Measurements from ENCODE around the gene CD209. TPM values are rescaled to one million over a fixed set of nuclear protein-coding genes. Genes with fewer than 3 reads are reported as not detected.

The CD209 gene
- total and polyA plus RNA-seq, 9 of the 15 experiments (the other 6 are each of a cell fraction or from before 2014, with no cell fraction given): 0.01 TPM; not detected in 8

DNA sequence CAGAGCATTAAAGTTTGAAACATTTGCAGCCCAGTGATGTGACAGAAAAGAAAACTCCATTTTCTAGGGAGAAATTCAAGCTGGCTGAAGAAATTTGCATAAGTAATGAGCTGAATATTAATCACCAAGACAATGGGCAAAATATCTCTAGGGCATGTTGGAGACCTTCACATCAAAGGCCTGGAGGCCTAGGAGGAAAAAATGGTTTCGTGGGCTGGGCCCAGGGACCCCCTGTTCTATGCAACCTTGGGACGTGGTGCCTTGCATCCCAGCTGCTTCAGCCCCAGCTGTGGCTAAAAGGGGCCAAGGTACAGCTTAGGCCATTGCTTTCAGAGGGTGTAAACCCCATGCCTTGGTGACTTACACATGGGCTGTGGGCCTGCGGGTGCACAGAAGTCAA is 10.0 kb upstream of the CD209 start:
- H3K9me1 ChIP-seq (ENCODE audit: control insufficient read depth, insufficient read depth, low read length): no peaks in the 10 kb centered on the region
- no peaks in the 10 kb centered on the region for H3K27me3 ChIP-seq (ENCODE audit: control insufficient read depth in 2 of 2, insufficient read depth in 2 of 2, low read length in 2 of 2)
- no peak overlapping the region for H3K4me3 ChIP-seq
- intact Hi-C loops (cut with micrococcal nuclease) (no loop called here), in situ Hi-C loops (cut with MboI) (no loop called here)
- H4K20me1 ChIP-seq (replicated peaks; ENCODE audit: control insufficient read depth, insufficient read depth, low read length): no peaks in the 10 kb centered on the region
- H3K9ac ChIP-seq (ENCODE audit: insufficient read depth in 1 of 2, low read depth in 2 of 2, low read length in 2 of 2): no peak overlapping the region
- WGBS (ENCODE audit: insufficient coverage, low coverage, missing lambda C conversion rate): 6% methylated on average over 2 of the region's 3 CpGs
- peaks cover 10% of the 10 kb centered on the region for H3K9me3 ChIP-seq (replicated peaks; ENCODE audit: control insufficient read depth, insufficient read depth, low read depth, low read length)
- DNase-seq (ENCODE audit: extremely low read depth in 1 of 4, low spot score in 3 of 4) (no peak), FAIRE-seq (no peak), ATAC-seq (no peak)
- CTCF ChIA-PET (ENCODE audit: low intra/inter-chr PET ratio): no interaction called here
- H2AFZ ChIP-seq (ENCODE audit: low read depth, low read length): no peak overlapping the region
- H3K4me2 ChIP-seq (ENCODE audit: insufficient read depth, low read length): no peak overlapping the region
- peak; percentile 22; the same call in 1 of the 2 replicates for TF ChIP-seq ZBTB7A (IDR thresholded peaks at IDR 0.05; ENCODE audit: borderline replicate concordance, control insufficient read depth, low read depth, low read length)
- TF ChIP-seq ZFP36 (IDR thresholded peaks at IDR 0.05; ENCODE audit: low read depth, low read length, partially characterized antibody): peak; percentile 78
- TF ChIP-seq, protein P1, sequence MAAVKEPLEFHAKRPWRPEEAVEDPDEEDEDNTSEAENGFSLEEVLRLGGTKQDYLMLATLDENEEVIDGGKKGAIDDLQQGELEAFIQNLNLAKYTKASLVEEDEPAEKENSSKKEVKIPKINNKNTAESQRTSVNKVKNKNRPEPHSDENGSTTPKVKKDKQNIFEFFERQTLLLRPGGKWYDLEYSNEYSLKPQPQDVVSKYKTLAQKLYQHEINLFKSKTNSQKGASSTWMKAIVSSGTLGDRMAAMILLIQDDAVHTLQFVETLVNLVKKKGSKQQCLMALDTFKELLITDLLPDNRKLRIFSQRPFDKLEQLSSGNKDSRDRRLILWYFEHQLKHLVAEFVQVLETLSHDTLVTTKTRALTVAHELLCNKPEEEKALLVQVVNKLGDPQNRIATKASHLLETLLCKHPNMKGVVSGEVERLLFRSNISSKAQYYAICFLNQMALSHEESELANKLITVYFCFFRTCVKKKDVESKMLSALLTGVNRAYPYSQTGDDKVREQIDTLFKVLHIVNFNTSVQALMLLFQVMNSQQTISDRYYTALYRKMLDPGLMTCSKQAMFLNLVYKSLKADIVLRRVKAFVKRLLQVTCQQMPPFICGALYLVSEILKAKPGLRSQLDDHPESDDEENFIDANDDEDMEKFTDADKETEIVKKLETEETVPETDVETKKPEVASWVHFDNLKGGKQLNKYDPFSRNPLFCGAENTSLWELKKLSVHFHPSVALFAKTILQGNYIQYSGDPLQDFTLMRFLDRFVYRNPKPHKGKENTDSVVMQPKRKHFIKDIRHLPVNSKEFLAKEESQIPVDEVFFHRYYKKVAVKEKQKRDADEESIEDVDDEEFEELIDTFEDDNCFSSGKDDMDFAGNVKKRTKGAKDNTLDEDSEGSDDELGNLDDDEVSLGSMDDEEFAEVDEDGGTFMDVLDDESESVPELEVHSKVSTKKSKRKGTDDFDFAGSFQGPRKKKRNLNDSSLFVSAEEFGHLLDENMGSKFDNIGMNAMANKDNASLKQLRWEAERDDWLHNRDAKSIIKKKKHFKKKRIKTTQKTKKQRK (IDR thresholded peaks at IDR 0.05; ENCODE audit: borderline replicate concordance, low read depth, low read length): peak; percentile 54; the same call in 1 of the 2 replicates
- TF ChIP-seq IRF2 (CRISPR knock-in tag; IDR thresholded peaks at IDR 0.05): no peak
- no peaks in the 10 kb centered on the region for H3K4me1 ChIP-seq (replicated peaks in 1 of 2; ENCODE audit: control insufficient read depth in 2 of 2, insufficient read depth in 2 of 2, low read length in 2 of 2)
- no peaks in the 10 kb centered on the region for H3K79me2 ChIP-seq (ENCODE audit: control insufficient read depth, insufficient read depth, low read length)
- no peaks in the 10 kb centered on the region for H3K36me3 ChIP-seq (ENCODE audit: control insufficient read depth, insufficient read depth, low read length)
- H3K27ac ChIP-seq (ENCODE audit: extremely low read depth, low read depth, low read length): no peak overlapping the region
- no TSS peak for BruUV-seq (replicated peaks)
- POLR2A ChIA-PET: no interaction called here

Data from K562 (cell line).